Activated CD4-positive, alpha-beta T cell treated with anti-CD3 and anti-CD28 coated beads, Interleukin-2, amount 50 U/mL, for 16 hours (primary cell): ENCODE data around the gene EFEMP1.

Source experiments
- DNase-seq: peaks from one replicate; pipeline ENCODE4 v3.0.0-alpha.2; 2020

The EFEMP1 gene

GRCh38 chr2:55896633-55897032, 26.9 kb downstream of the EFEMP1 start:
- DNase-seq = no peak

- no peak for DNase-seq
These were observed 28.9 kb downstream of the EFEMP1 start for GRCh38 chr2:55894720-55895119.

- no peak for DNase-seq
These were observed 31.9 kb downstream of the EFEMP1 start for GRCh38 chr2:55891671-55892094.

GRCh38 chr2:55888936-55889335, 34.6 kb downstream of the EFEMP1 start:
- DNase-seq = no peak

- no peak for DNase-seq
These were observed 35.5 kb downstream of the EFEMP1 start for GRCh38 chr2:55887901-55888624.

- DNase-seq = no peak
These were observed 36.2 kb downstream of the EFEMP1 start for GRCh38 chr2:55887351-55887750.

GRCh38 chr2:55885944-55886281, 37.7 kb downstream of the EFEMP1 start:
- no peak for DNase-seq

GRCh38 chr2:55885127-55885943, 38.2 kb downstream of the EFEMP1 start:
- no peak for DNase-seq

GRCh38 chr2:55883829-55884228, 39.8 kb downstream of the EFEMP1 start:
- DNase-seq = no peak

- DNase-seq = no peak
These were observed 40.2 kb downstream of the EFEMP1 start for GRCh38 chr2:55883357-55883756.

- DNase-seq = no peak
These were observed 40.6 kb downstream of the EFEMP1 start for GRCh38 chr2:55882954-55883353.

GRCh38 chr2:55880416-55881143, 43.0 kb downstream of the EFEMP1 start:
- DNase-seq = no peak

- no peak for DNase-seq
These were observed 43.6 kb downstream of the EFEMP1 start for GRCh38 chr2:55879976-55880375.

- DNase-seq = no peak
These were observed 46.5 kb downstream of the EFEMP1 start for GRCh38 chr2:55877087-55877436.

GRCh38 chr2:55876429-55877086, 47.0 kb downstream of the EFEMP1 start:
- DNase-seq = no peak

GRCh38 chr2:55875434-55876135, 48.0 kb downstream of the EFEMP1 start:
- DNase-seq = no peak

- DNase-seq = no peak
These were observed 49.2 kb downstream of the EFEMP1 start for GRCh38 chr2:55874338-55874737.

GRCh38 chr2:55871637-55872036, 51.9 kb downstream of the EFEMP1 start:
- no peak for DNase-seq

- DNase-seq = no peak
These were observed 53.8 kb downstream of the EFEMP1 start for GRCh38 chr2:55869637-55870325.

- no peak for DNase-seq
These were observed 58.3 kb downstream of the EFEMP1 start for GRCh38 chr2:55865096-55865835.
